ENCODE results near the gene P2RY8.
"Not testable (repeated sequence)": the region's sequence is repeated elsewhere in the genome, so short reads cannot be mapped to it uniquely, and the experiment has no call there.

P2RY8 gene

DNA sequence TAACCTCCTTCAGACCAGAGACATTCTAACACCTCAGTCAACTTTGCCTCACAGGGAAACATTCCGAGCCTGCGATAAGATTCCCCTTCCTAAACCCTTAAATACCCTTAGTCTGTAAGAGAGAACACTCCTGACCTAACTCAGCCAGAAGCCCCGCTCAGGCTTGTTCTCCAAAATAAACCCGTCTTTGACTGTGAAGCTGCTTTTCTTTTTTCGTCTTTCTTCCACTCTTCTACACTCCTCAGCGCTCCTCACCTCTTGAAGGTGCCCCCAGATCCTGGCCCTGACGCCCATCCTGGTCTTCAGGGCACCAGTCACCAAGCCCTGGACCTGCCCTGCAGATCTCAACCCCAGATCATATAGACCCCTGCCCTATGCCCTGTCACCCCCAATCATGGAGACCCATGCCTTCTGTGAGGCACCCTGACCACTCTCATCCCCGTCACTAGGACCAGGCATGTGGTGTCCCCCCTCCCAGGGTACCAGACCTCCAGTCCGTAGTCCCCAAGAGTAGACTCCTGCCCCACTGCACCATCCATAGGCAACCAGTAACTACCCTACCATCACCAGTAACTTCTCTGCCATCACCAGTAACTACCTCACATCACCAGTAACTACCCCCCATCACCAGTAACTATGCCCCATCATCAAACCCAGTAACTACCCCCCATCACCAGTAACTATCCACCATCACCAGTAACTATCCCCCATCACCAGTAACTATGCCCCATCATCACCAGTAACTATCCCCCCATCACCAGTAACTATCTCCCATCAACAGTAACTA lies 87.8 kb downstream of the P2RY8 start:
- TF ChIP-seq CTCF (IDR thresholded peaks at IDR 0.05; ENCODE audit: borderline replicate concordance, control extremely low read depth, extremely low read depth, insufficient read depth, missing control alignments) = no peak
- DNase-seq (ENCODE audit: low spot score) = no peak
- in situ Hi-C loops (cut with MboI; ENCODE audit: low sequenced_read_pairs, unreplicated experiment) = no loop called here

- DNase-seq (ENCODE audit: low spot score); in situ Hi-C loops (cut with MboI; ENCODE audit: low sequenced_read_pairs, unreplicated experiment): not testable (repeated sequence)
Observed at GRCh38 chrX:1448573-1449001, 88.4 kb downstream of the P2RY8 start.

DNA sequence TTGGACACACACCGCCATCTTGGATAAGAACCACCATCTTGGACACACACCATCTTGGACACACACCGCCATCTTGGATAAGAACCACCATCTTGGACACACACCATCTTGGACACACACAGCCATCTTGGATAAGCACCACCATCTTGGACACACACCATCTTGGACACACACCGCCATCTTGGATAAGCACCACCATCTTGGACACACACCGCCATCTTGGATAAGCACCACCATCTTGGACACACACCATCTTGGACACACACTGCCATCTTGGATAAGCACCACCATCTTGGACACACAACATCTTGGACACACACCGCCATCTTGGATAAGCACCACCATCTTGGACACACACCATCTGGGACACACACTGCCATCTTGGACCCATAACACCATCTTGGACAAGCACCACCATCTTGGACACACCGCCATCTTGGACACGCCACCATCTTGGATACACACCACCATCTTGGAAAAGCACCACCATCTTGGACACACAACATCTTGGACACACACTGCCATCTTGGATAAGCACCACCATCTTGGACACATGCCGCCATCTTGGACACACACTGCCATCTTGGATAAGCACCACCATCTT lies 88.9 kb downstream of the P2RY8 start:
- DNase-seq (ENCODE audit: low spot score); in situ Hi-C loops (cut with MboI; ENCODE audit: low sequenced_read_pairs, unreplicated experiment): not testable (repeated sequence)

DNA sequence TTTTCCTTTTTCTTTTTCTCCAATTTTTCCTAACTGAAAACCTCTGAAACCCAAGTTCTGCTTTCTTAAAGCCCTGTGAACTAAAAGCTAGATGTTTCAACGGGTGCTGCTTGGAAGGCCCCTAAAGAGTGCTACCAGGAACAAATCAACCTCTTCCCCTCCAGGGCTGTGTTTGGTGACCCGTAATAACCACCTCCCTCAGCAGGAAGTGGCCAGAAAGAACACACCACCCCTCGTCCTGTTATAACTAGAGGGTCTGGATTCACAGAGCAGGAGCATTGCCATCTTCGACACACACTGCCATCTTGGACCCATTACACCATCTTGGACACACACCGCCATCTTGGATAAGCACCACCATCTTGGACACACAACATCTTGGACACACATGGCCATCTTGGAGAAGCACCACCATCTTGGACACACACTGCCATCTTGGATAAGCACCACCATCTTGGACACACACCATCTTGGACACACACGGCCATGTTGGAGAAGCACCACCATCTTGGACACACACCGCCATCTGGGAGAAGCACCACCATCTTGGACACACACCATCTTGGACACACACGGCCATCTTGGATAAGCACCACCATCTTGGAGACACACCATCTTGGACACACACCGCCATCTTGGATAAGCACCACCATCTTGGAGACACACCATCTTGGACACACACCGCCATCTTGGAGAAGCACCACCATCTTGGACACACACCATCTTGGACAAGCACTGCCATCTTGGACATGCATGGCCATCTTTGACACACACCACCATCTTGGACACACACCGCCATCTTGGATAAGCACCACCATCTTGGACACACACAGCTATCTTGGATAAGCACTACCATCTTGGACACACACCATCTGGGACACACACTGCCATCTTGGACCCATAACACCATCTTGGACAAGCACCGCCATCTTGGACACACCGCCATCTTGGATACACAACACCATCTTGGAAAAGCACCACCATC lies 89.7 kb downstream of the P2RY8 start:
- DNase-seq (ENCODE audit: low spot score); in situ Hi-C loops (cut with MboI; ENCODE audit: low sequenced_read_pairs, unreplicated experiment): not testable (repeated sequence)

- no peak for DNase-seq (ENCODE audit: low spot score)
- TF ChIP-seq CTCF (IDR thresholded peaks at IDR 0.05; ENCODE audit: borderline replicate concordance, control extremely low read depth, extremely low read depth, insufficient read depth, missing control alignments) = no peak
- in situ Hi-C loops (cut with MboI; ENCODE audit: low sequenced_read_pairs, unreplicated experiment) = no loop called here
Observed at GRCh38 chrX:1444561-1445500, 92.2 kb downstream of the P2RY8 start.

DNA sequence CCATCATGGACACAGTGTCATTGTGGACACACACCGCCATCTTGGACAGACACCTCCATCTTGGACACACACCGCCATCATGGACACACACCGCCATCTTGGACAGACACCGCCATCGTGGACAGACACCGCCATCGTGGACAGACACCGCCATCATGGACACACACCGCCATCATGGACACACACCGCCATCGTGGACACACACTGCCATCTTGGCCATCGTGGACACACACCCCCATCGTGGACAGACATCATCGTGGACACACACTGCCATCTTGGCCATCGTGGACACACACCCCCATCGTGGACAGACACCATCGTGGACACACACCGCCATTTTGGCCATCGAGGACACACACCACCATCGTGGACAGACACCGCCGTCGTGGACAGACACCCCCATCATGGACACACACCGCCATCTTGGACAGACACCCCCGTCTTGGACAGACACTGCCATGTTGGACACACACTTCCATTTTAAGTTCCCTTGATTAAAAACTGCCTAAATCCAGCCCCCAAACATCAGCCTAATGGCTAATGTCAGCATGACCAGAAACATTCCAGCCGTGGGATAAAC lies 93.4 kb downstream of the P2RY8 start:
- DNase-seq (ENCODE audit: low spot score) = no peak

More for the DNA sequence above, 93.4 kb downstream of the P2RY8 start:
- TF ChIP-seq CTCF (IDR thresholded peaks at IDR 0.05; ENCODE audit: borderline replicate concordance, control extremely low read depth, extremely low read depth, insufficient read depth, missing control alignments) = no peak
- in situ Hi-C loops (cut with MboI; ENCODE audit: low sequenced_read_pairs, unreplicated experiment) = no loop called here
